DMS53 (cell line): ENCODE measurements around the gene KATNB1.
"Not testable (repeated sequence)": the region's sequence is repeated elsewhere in the genome, so short reads cannot be mapped to it uniquely, and the experiment has no call there.

ENCODE experiments used
- DNase-seq: peaks from one replicate; lab custom pipeline; 2025; lab: John Stamatoyannopoulos, UW

Gene KATNB1

DNA sequence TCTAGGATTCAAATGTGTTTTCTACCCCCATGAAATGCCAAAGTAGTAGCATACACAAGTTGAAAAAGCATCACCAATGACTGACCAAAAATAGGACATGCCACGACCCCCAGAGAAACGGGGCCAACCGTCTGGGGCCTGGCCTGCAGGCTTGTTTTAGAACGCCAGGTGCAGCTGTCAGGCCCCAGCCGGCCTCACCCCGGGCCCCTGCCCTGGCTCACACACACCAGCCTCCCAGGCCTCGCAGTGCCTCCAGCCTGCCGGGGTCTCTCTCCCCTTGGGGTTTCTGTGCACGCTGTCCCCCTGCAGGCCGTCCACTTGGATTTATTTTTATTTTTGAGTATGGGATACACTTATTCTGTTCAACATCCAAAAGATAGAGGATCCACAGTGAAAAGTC, 7.9 kb downstream of the KATNB1 start:
- no peak for DNase-seq

DNA sequence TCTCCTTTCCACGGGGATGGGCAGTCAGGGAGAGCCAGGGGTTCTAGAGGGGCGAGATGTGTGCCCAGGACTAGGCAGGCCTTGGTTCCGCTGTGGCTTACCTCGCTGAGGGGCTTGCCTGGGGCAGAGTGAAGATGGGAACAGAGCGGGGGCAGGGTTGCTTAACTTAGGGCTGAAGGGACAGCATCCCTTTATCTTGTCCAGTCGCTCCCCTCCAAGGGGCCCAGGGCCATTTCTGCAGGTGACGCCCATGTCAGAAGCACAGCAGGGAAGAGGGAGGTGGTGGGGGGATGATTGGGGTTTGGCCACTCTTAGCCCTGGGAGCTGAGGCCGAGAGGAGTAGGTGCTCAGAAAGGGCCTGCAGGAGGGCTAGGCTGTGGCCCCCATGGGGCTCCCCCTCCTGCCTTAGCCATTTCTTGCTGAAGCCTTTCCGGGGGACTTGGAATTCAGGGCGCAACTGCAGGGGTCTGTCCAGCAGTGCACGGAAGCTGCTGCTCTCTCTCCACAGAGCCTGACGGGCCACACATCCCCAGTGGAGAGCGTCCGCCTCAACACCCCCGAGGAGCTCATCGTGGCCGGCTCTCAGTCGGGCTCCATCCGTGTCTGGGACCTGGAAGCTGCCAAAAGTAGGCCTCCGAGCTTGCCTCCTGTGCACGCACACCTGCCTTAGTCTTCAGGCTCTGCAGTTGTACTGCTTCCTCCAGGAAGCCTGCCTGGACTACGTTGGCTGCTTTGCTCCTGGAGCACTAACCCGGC, 8.5 kb downstream of the KATNB1 start:
- no peak for DNase-seq

DNA sequence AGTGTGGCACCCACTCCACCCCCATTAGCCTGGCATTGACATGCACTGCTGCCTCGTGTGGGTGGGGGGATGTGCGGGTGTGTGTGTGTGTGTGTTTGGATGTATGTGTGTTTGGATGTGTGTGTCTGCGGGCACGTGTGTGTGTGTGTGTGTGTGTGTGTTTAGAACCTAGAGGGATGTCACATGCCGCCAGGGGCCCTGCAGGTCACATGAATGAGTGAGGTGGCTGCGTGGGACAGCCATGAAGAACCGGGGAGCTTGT, 9.0 kb downstream of the KATNB1 start:
- no peak for DNase-seq

DNA sequence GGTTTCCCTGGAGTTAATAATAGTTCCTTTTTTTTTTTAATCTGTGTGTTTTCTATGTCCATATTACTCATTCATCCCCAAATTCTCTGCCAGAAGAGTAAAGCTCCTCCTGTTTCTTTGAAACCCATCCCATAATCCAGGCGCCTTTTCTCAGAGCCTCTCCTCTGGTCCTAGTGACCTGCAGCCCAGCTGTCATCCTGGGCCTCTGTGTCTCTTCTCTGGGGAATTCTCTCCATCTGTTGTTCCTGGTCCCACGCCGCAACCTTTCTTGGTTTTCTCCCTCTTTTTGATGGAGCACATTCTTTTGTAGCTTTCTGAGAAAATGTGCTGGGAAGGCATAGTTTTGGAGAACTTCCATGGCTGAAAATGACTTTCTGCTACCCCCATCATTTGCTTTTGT, 10.2 kb downstream of the KATNB1 start:
- no peak for DNase-seq

DNA sequence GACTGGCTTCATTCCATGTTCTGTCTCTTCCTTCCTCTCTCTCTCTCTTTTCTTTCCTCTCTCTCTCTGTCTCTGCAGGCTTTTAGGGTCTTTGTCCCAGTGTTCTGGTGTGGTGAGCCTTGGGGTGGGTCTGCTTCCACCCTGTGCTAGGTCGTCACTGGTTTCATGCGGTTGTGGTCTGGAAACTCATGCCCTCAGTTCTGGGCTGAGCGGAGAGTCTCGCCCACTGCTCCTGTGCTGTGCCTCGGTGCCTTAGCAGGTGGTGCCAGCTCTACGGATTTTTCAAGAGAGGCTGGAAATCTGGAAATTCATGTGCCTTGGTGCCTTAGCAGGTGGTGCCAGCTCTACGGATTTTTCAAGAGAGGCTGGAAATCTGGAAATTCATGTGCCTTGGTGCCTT, 10.7 kb downstream of the KATNB1 start:
- DNase-seq, result not testable (repeated sequence)

DNA sequence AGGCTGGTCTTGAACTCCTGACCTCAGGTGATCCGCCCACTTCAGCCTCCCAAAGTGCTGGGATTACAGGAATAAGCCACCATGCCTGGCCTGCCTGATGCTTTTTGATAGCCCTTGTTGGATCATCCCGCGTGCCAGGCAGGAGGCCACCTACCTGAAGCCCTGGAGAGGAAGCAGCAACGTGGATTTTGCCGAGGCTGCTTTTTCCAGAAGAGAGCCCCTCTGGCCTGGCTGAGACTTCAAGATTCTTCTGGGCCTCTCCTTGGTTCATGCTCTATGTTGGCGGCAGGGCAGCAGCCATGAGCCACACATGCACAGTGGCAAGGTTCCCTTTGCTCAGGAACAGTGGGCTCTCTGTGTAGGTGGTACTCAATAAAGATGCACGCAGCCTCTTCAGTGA, 11.5 kb downstream of the KATNB1 start:
- no peak for DNase-seq

DNA sequence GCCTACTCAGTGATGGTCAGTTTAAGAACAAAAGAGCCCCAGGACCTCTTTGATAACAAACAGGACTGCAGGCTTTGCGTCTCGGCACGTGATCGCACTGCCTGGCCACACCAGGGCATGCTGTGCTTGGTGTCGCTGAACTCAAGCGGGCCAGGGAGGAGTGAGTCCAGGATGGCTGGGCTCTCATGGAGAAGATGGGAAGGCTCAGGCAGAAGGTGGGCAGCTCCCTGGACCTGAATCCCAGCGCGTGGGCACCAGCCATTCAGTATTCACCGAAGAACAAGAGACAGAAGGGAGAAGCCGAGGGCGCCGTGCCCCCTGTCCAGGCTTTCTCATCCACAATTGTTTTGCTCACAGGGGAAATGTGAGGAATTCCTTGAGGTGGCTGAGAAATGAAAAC, 11.9 kb downstream of the KATNB1 start:
- no peak for DNase-seq

DNA sequence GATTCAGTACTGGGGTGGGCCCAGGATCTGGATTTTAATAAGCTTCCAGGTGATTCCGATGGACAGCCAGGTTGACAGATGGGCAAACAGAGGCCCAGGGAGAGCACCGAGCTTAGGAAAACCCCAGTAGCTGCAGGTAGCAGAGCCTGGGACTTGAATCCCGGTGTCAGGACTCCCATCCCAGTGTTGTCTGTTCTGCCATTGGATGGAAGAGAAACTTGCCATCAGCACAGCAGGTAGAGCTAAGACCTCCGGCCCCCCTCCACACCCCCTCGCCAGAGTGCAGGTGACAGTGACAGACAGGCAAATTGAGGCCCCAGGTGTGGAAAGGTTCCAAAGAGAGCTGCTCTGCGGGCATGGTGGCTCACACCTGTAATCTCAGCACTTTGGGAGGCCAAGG, 12.4 kb downstream of the KATNB1 start:
- no peak for DNase-seq

DNA sequence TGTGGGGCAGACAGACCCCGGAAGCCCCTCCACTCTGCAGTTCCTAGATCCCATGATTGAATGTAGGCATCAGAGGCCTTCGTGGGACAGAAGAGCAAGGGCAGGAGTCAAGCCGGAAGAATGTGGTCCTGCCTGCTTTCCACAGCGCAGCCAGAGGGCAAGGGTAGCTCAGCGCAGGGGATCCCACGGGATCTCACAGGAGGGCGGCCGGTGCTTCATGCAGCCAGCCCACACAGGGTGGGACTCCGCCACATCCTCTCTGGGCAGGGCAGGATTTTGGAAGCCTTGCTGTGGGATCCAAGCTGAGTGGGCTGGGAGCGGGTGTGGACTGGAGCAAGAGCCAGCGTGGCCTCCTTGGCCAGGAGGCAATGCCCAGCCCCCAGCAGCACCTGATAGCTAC, 13.0 kb downstream of the KATNB1 start:
- DNase-seq, result no peak

DNA sequence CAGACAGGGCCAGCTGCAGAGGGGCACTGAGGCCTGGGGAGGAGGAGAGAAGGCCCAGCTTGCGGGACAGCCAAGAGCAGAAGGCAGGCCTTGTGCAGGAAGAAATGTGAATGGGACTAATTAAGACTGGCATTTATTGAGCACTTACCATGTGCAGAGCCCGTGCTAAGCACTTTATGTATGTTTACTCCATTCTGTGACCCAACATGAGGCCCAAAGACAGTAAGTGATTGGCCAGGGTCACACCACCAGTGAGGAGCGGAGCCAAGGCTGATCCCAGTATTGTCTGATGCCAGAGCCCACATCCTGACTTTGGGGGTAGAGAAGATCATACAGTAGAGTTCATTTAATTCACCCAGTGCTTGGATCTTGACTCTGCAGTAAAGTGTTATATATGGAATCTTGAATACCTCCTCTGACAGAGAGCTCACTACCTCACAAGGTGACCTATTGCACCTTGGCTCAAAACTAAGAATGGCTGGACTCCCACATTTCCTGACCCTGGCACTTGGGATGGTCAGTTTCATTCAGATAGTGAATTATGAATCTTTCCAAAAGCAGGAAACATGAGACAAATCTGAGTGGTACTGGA, 13.6 kb downstream of the KATNB1 start:
- DNase-seq, result no peak

DNA sequence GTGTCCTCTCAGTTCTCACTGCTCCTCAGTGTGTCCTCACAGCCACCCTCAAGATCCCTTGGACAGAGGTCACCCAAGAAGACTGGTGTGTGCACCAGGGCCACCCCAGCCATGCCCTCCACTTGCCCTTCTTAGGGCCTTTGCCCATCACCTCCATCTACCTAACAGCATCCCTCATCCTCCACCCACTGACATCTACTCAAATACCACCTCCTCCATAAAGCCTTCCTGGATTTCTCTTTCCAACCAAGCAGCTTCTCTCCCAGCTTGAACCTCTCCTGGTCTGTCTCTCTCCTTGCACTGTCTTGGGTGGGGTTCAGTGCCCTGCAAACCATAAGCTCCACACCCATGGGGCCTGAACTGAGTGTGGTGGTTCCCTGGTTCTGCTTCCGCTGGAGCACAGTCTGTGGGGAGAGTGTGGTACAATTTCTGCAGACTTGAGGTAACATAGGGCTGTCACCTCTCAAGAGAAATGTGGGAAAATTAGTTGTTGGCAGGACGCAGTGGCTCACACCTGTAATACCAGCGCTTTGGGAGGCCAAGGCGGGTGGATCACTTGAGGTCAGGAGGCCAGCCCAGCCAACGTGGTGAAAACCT, 14.4 kb downstream of the KATNB1 start:
- DNase-seq, result no peak

DNA sequence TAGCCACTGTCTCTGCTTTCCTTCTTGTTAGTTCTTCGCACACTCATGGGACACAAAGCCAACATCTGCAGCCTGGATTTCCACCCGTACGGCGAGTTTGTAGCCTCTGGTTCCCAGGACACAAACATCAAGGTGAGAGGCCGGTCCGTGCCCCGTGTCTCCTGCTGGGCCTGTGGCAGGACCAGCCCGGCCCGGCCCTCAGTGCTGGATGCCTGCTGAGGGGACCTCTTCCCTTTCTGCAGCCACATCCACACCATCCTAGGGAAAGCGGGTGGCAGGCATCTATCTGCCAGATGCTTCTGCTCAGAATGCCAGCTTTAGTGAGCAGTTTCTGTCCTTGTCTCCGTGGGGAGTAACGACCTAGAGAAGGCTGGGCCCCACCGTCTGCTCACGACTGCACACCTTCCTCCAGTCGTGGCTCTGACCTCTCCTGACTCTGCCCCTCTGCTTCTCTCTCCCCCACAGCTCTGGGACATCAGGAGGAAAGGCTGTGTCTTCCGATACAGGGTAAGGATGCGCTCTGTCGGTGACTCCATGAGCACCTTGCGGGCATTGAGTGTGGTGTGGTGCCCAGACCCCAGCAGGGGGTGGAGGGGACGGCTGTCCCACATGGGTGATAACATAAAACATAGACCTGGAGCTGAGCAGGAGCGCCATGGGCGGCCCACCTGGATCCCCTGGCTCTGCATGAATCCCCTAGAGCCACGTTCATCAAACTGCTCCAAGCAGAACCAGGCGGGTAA, 15.4 kb downstream of the KATNB1 start:
- no peak for DNase-seq

DNA sequence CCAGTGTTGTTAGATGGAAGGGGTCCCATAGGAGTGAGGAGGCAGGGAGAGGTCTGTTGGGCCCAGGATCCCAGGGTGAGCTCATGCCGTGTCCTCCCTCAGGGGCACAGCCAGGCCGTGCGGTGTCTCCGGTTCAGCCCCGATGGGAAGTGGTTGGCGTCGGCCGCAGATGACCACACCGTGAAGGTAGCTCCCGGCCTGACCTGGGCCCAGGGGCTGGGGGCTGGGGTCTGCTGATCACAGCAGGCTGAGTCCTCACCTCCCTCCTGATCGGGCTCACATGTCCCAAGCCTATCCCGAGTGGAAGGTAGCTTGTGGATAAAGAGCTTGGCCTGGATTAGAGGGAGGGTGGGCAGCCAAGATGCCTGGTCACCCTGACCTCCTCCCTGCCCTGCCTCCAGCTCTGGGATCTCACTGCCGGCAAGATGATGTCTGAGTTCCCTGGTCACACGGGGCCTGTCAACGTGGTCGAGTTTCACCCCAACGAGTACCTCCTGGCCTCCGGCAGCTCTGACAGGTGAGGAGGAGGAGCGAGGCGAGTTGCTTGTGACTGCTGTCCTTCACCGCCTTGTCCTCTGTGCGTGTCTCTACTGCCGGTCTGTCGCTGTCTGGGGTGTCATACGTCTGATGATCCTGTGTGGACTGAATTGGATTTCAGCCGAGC, 16.1 kb downstream of the KATNB1 start:
- DNase-seq, result no peak

DNA sequence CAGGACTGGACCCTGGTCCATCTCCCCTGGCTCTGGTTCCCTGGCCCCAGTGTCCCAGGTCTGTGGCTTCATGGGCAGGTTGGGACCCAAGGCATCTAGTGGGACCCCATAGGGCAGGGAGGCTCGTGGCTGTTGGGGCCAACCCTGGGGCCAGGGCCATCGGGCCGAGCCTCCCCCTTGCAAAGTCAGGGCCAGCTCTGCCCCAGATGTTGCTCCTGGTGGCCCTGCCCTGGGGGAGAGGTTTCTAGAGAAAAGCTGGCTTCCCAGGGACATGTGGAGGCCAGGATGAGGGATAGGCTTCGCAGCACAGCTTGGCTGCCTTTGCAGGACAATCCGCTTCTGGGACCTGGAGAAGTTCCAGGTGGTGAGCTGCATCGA, 16.6 kb downstream of the KATNB1 start:
- DNase-seq, result no peak

DNA sequence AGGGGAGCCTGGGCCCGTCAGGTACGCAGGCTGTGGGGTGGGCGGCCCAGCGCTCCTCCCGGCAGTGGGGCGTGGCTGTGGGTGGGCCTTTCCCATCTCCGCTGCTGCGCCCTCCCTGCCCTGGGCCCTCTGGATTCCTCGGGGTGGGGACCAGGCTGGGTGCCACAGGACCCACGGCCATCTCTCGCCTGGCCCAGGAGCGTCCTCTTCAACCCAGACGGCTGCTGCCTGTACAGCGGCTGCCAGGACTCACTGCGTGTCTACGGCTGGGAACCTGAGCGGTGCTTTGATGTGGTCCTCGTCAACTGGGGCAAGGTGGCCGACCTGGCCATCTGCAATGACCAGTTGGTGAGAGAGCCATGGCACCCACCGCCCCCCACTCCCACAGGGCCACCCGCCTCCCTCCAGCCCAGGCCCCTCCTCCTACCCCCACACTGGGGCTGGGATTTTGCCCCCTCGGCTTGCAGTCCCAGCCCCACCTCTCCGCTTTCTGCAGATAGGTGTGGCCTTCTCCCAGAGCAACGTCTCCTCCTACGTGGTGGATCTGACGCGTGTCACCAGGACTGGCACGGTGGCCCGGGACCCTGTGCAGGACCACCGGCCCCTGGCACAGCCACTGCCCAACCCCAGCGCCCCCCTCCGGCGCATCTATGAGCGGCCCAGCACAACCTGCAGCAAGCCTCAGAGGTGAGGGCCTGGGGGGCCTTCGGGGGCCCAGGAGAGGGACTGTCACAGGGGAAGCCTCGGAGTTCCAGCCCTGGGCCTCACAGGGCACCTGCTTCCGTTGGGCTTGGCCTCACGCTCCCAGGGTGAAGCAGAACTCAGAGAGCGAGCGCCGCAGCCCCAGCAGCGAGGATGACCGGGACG, 17.2 kb downstream of the KATNB1 start:
- no peak for DNase-seq

DNA sequence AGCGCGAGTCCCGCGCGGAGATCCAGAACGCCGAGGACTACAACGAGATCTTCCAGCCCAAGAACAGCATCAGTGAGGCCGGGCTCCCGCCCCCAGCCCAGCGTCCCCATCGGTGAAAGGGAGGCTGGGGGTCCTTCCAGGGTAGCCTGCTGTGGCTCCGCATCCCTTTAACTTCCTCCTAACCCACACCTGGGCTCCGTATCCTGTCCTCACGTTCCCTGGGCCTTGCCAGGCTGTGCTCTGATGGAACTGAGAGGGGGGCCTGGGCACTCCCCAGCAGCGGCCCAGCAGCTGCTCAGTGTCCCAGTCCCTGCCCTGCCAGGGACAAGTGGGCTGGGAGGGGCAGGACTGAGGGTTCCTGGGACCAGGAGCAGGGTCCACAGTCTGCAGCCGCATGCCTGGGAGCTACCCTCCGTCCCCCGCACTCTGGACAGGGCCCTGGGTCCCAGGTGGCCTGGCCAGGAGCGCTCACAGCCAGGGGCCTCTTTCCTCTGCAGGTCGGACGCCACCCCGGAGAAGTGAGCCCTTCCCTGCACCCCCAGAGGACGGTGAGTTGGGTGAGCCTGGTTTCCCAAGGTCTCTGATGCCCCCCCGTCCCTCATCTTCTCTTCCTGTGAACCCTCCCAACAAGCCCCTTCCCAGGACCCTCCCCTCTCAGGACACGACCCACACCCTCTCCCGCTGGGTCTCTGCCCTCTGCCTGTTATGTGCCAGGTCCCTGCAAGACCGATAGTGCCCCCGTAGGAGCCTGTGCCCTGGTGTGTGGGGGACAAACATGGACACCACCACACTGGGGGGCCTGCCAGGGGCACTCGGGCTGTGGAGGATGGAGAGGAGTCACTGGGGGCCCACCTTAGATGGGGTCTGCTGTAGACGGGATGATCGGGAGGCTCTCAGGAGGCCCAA, 18.1 kb downstream of the KATNB1 start:
- DNase-seq, result no peak

DNA sequence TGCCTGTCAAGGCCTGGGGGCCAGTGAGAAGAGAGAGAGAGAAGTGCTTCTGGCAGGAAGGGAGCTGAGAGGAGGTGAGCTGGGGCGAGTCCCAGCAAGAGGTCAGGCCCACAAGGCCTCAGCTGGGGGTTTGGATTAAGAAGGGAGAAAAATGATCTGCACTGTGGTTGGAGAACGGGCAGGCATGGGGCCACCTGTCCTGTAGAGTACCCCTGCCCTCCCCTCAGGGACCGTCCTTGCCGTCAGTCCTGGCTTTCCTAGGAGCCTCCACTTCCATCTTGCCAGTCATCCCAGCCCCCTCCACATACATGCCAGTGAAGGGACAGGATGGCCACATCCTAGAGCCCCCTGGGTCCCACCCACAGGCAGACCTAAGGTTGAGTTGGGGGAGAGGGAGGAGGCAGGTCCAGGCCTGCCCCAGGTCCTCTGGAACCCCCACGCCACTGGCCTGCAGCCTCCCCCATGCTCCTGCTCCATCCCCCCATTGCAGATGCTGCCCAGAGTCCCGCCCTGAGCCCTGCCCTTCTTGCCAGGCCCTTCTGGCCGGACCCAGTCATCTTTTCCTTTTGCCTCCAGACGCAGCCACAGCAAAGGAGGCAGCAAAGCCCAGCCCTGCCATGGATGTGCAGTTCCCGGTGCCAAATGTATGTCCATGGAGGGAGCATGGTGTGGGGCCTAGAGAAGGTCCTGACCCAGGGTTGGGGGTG, 18.9 kb downstream of the KATNB1 start:
- no peak for DNase-seq

DNA sequence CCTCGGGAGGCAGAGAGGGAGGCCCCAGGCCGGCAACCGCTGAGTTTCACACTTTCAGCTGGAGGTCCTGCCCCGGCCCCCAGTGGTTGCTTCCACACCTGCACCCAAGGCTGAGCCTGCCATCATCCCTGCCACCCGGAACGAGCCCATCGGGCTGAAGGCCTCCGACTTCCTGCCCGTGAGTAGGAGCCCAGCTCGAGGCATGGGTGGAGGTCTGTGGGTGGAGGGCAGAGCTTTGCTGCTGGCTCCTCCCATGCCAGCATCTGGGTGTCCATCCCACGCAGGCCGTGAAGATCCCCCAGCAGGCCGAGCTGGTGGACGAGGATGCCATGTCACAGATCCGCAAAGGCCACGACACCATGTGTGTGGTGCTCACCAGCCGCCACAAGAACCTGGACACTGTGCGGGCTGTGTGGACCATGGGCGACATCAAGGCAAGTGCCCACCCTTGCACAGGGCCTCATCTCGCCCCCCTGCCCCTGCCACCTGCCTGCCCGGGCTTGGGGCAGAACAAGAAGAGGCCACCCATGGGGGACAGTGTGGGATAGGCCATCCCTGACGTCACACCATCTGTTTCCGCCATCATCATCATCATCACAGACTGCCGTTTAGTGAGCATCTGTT, 19.6 kb downstream of the KATNB1 start:
- DNase-seq, result no peak

DNA sequence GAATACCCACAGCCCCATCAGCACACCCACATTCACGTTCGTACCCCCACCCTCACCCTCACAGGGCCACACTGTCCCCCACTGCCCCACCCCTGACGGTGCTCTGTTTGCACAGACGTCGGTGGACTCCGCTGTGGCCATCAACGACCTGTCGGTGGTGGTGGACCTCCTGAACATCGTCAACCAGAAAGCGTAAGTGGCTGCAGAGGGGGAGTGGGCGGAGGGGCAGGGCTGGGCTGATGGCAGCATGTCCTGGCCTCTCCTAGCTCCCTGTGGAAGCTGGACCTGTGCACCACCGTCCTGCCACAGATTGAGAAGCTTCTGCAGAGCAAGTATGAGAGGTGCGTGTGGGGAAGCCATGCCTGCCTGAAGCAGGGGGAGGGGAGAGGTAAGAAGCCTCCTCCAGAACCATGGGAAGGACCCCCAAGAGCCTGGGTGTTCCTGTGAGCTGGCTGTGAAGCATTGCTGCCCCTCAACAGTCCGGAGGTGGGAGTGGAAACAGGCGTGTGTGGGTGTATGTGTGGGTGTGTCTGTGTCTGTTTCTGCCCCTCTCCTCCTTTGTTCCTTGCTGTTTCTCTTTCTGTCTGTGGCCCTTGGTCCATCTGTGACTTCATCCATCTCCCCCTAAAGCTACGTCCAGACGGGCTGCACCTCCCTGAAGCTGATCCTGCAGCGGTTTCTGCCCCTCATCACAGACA, 20.3 kb downstream of the KATNB1 start:
- DNase-seq, result no peak
